BJ (cell line): ENCODE measurements around the gene ST3GAL6. TPM values are rescaled to one million over a fixed set of nuclear protein-coding genes. Genes with fewer than 3 reads are reported as not detected.

ENCODE experiments used
- CTCF ChIA-PET: fragments of 350-600 bp; formaldehyde crosslinking; extraction: SDS; loops from one replicate; lab custom pipeline; 2021; ENCODE audit warnings: antibody characterized with exemption, inconsistent platforms; lab: Yijun Ruan, JAX
- POLR2A ChIA-PET: fragments of 300-600 bp; sonication (Branson Sonifier 250); formaldehyde crosslinking; extraction: SDS; loops from one replicate; lab custom pipeline; 2021; ENCODE audit warnings: antibody characterized with exemption; lab: Charles Lee
- DNase-seq: peaks from one replicate; pipeline ENCODE4 v3.0.0-alpha.2; 2011; ENCODE audit warnings: low read depth
- H3K27me3 ChIP-seq: 2 replicates; pipeline ENCODE4 v1.6.0; 2011; ENCODE audit warnings: low read length; ENCODE audit not compliant: control insufficient read depth, insufficient read depth
- H3K36me3 ChIP-seq: 2 replicates; pipeline ENCODE4 v1.5.1; 2011; ENCODE audit warnings: low read length; ENCODE audit not compliant: control insufficient read depth, insufficient read depth
- H3K4me3 ChIP-seq: 2 replicates; pipeline ENCODE4 v1.5.1; 2011; ENCODE audit warnings: low read depth, mild to moderate bottlenecking, control low read depth, low read length
- polyA plus RNA-seq: library from polyadenylated mRNA; depleted of rRNA; stranded (reverse); fragments of >200 nt; gene quantifications from 2 replicates; pipeline ENCODE4 v1.2.3, GENCODE V29; 2011
- TF ChIP-seq, protein P1 (sequence below): IDR thresholded peaks from 2 replicates; pipeline ENCODE4 v1.5.1; 2011; ENCODE audit warnings: low read depth, mild to moderate bottlenecking, control low read depth, inconsistent platforms, low read length, moderate library complexity; ENCODE audit not compliant: insufficient read depth

ST3GAL6 gene
- polyA plus RNA-seq, 1 experiment = not detected

DNA sequence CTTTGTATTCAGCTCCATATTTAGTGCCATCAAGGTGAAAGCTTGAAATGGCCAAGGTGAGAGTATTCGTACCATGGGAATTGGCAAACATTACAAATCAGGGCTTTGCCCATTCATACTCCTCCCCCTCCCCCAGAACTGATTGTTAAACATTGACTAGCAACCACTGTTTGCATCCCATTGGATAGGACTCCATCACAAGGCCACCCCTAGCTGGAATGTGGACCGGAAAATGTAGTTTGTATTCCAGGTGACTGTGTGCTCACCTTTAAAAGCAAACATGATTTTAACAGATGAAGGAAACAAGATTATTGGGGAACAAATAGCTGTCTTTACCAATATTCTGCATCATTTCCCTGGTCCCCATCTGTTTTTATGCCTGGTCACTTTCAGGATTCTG is 14.1 kb downstream of the ST3GAL6 start:
- ChIA-PET POLR2A (no interaction called here), CTCF (interaction anchor here (1.2 to 1.5 kb wide), 2 partner anchors 175 to 180 kb away, joined by 5 to 6 read pairs; no protein-coding TSS in a partner anchor)
- DNase-seq = no peak
- TF ChIP-seq, protein P1, sequence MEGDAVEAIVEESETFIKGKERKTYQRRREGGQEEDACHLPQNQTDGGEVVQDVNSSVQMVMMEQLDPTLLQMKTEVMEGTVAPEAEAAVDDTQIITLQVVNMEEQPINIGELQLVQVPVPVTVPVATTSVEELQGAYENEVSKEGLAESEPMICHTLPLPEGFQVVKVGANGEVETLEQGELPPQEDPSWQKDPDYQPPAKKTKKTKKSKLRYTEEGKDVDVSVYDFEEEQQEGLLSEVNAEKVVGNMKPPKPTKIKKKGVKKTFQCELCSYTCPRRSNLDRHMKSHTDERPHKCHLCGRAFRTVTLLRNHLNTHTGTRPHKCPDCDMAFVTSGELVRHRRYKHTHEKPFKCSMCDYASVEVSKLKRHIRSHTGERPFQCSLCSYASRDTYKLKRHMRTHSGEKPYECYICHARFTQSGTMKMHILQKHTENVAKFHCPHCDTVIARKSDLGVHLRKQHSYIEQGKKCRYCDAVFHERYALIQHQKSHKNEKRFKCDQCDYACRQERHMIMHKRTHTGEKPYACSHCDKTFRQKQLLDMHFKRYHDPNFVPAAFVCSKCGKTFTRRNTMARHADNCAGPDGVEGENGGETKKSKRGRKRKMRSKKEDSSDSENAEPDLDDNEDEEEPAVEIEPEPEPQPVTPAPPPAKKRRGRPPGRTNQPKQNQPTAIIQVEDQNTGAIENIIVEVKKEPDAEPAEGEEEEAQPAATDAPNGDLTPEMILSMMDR = no peak
- H3K36me3 ChIP-seq = no peaks in the 10 kb centered on the region
- peaks cover 3% of the 10 kb centered on the region for H3K27me3 ChIP-seq
- H3K4me3 ChIP-seq = no peak overlapping the region

- DNase-seq = peak; percentile 30
- TF ChIP-seq, protein P1 = 0 out of 2 replicates have a peak, but pooled peaks have one; percentile 18
- H3K36me3 ChIP-seq = no peaks in the 10 kb centered on the region
- ChIA-PET CTCF (interaction anchor here (1.2 to 1.5 kb wide), 2 partner anchors 176 to 180 kb away, joined by 5 to 6 read pairs; no protein-coding TSS in a partner anchor), POLR2A (no interaction called here)
- H3K4me3 ChIP-seq = no peak overlapping the region
- H3K27me3 ChIP-seq = peaks cover 3% of the 10 kb centered on the region
Measured at GRCh38 chr3:98777801-98778220, 14.7 kb downstream of the ST3GAL6 start.

- DNase-seq = no peak
- Histone ChIP-seq H3K27me3 (peaks cover 3% of the 10 kb centered on the region), H3K4me3 (no peak overlapping the region), H3K36me3 (no peaks in the 10 kb centered on the region)
- TF ChIP-seq, protein P1 = no peak
- POLR2A ChIA-PET = no interaction called here
- CTCF ChIA-PET = interaction anchor here (1.5 kb wide), 1 partner anchor 181 kb away, joined by 6 read pairs; no protein-coding TSS in a partner anchor
Measured at GRCh38 chr3:98778383-98778782, 15.2 kb downstream of the ST3GAL6 start.

DNA sequence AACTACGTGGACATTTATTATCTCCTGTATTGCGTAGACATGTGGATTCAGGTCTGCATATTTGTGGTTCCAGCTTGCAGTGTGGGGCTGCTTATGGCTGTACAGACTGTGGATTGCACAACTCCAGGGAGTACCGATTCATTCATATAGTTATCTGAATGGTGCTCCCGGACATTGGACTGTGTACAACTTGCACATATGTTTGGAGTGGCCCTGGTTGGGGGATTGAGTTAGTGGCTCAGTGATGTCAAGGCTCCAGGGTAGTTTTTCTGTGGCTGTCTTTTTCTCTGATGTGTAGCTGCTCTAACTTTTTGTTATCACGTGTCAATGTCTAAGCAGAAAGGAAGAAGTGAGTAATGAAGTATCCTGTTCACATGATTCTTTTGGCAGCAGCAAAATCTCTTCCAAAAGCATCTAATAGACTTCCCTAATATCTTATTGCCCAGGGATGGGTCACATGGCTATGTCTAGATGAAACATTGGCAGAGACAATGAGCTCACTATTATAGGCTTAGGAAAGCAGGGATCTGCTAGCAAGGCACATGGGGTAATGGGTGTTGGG is 15.8 kb downstream of the ST3GAL6 start:
- Histone ChIP-seq H3K4me3 (no peak overlapping the region), H3K36me3 (no peaks in the 10 kb centered on the region), H3K27me3 (peaks cover 3% of the 10 kb centered on the region)
- TF ChIP-seq, protein P1 = no peak
- ChIA-PET POLR2A (no interaction called here), CTCF (interaction anchor here (0.7 to 1.5 kb wide), 3 partner anchors 181 to 183 kb away, joined by 3 to 6 read pairs (median 4); no protein-coding TSS in a partner anchor)
- no peak for DNase-seq

DNA sequence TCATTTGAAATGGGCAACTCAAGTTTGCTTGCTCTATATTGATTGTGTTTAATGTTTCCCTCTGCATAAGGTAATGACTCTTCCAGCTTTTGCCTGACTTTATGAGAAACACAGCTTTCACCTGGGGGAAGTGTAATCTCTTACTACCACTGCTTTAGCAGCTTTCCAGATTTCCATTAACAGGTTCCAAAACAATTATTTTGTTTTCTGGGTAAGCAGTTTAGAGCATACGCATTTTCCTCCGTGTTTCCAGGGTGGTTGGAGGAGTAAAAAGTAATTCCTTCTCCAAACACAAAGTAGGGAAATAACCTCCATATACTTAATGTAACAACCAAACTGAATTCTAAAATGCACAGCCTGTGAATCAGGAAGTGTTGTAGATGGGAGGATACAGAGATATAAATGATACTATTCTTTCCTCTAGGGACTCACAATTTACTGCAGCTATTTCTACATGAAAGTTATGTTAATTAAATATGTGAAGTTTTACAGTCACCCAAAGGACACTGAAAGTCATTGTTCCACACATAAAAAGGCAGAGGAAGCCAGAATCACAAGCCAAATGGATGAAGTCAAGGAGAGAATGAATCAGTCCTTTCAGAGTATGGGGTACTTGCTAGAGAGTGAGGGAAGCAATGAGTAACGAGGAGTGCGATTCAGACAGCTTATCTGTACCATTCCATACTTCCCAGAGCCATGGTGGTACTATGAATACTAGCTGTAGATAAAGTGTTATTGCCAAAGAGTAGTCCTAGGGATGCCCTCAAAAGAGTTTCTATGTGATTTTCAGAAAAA is 16.6 kb downstream of the ST3GAL6 start:
- no peak for DNase-seq
- Histone ChIP-seq H3K36me3 (no peaks in the 10 kb centered on the region), H3K27me3 (peaks cover 3% of the 10 kb centered on the region), H3K4me3 (no peak overlapping the region)
- ChIA-PET POLR2A (no interaction called here), CTCF (interaction anchor here (0.6 to 1.1 kb wide), 3 partner anchors 182 to 973 kb away, joined by 3 to 4 read pairs (median 3); no protein-coding TSS in a partner anchor)
- TF ChIP-seq, protein P1 = no peak
